Measurements from ENCODE around the gene TMEM178A.

Gene TMEM178A

GRCh38 chr2:39658371-39658770, 7.3 kb upstream of the TMEM178A start:
- Histone ChIP-seq H3K23ac (ENCODE audit: low read length) (no peak overlapping the region), H3K18ac (ENCODE audit: low read length) (no peak overlapping the region), H3K79me2 (ENCODE audit: control insufficient read depth, insufficient read depth, low read length, poor library complexity) (no peaks in the 10 kb centered on the region), H4K12ac (ENCODE audit: low read depth, low read length) (no peak overlapping the region), H3K14ac (ENCODE audit: low read length) (no peak overlapping the region), H3K4me2 (ENCODE audit: low read length) (no peak overlapping the region), H3K9ac (ENCODE audit: low read length) (no peak overlapping the region), H3K4me1 (ENCODE audit: control insufficient read depth in 1 of 2, insufficient read depth in 2 of 2, low read length in 2 of 2) (no peaks in the 10 kb centered on the region), H3K4ac (ENCODE audit: low read depth, low read length) (no peak overlapping the region), H2AK5ac (ENCODE audit: low read length) (no peak overlapping the region), H2BK5ac (ENCODE audit: low read depth, low read length, poor library complexity) (no peak overlapping the region), H4K8ac (ENCODE audit: low read depth, low read length) (no peak overlapping the region), H2BK120ac (ENCODE audit: insufficient read depth, low read length, poor library complexity) (no peak overlapping the region), H3K79me1 (ENCODE audit: low read length) (no peaks in the 10 kb centered on the region), H3K27me3 (ENCODE audit: insufficient read depth, low read length) (no peaks in the 10 kb centered on the region), H3K4me3 (ENCODE audit: low read depth, low read length) (no peak overlapping the region), H3K36me3 (ENCODE audit: control insufficient read depth in 1 of 2, insufficient read depth in 2 of 2, low read length in 2 of 2) (no peaks in the 10 kb centered on the region), H2BK12ac (ENCODE audit: low read length) (no peak overlapping the region), H3K27ac (ENCODE audit: low read depth, low read length) (no peak overlapping the region), H2AFZ (ENCODE audit: insufficient read depth, low read length, poor library complexity) (no peak overlapping the region), H3K9me3 (ENCODE audit: insufficient read depth, low read depth, low read length) (no peaks in the 10 kb centered on the region), H4K91ac (ENCODE audit: low read depth, low read length) (no peak overlapping the region)
- no peak for DNase-seq
- no CpG with 5 or more reads among the region's 2 CpGs for WGBS (ENCODE audit: extremely low coverage, insufficient coverage, insufficient read length)

- Histone ChIP-seq H4K8ac (ENCODE audit: low read depth, low read length) (no peak overlapping the region), H3K9me3 (ENCODE audit: insufficient read depth, low read depth, low read length) (no peaks in the 10 kb centered on the region), H2BK12ac (ENCODE audit: low read length) (no peak overlapping the region), H4K91ac (ENCODE audit: low read depth, low read length) (no peak overlapping the region), H3K4me3 (ENCODE audit: low read depth, low read length) (no peak overlapping the region), H2AFZ (ENCODE audit: insufficient read depth, low read length, poor library complexity) (no peak overlapping the region), H3K79me2 (ENCODE audit: control insufficient read depth, insufficient read depth, low read length, poor library complexity) (no peaks in the 10 kb centered on the region), H4K12ac (ENCODE audit: low read depth, low read length) (no peak overlapping the region), H3K79me1 (ENCODE audit: low read length) (no peaks in the 10 kb centered on the region), H3K27ac (ENCODE audit: low read depth, low read length) (no peak overlapping the region), H3K18ac (ENCODE audit: low read length) (no peak overlapping the region), H2BK5ac (ENCODE audit: low read depth, low read length, poor library complexity) (no peak overlapping the region), H3K4me2 (ENCODE audit: low read length) (no peak overlapping the region), H2AK5ac (ENCODE audit: low read length) (no peak overlapping the region), H3K4me1 (ENCODE audit: control insufficient read depth in 1 of 2, insufficient read depth in 2 of 2, low read length in 2 of 2) (no peaks in the 10 kb centered on the region), H2BK120ac (ENCODE audit: insufficient read depth, low read length, poor library complexity) (no peak overlapping the region), H3K23ac (ENCODE audit: low read length) (no peak overlapping the region), H3K14ac (ENCODE audit: low read length) (no peak overlapping the region), H3K4ac (ENCODE audit: low read depth, low read length) (no peak overlapping the region), H3K27me3 (ENCODE audit: insufficient read depth, low read length) (peaks cover 7% of the 10 kb centered on the region), H3K36me3 (ENCODE audit: control insufficient read depth in 1 of 2, insufficient read depth in 2 of 2, low read length in 2 of 2) (no peaks in the 10 kb centered on the region), H3K9ac (ENCODE audit: low read length) (no peak overlapping the region)
- WGBS (ENCODE audit: extremely low coverage, insufficient coverage, insufficient read length): no CpG with 5 or more reads among the region's 3 CpGs
- peak in 1 of 2 donors; percentile 33 for DNase-seq
These were observed 5.7 kb upstream of the TMEM178A start for GRCh38 chr2:39659765-39660611.

GRCh38 chr2:39660612-39661236, 5.0 kb upstream of the TMEM178A start:
- no peak overlapping the region for H3K18ac ChIP-seq (ENCODE audit: low read length)
- no peak for DNase-seq
- H4K8ac ChIP-seq (ENCODE audit: low read depth, low read length): no peak overlapping the region
- no peak overlapping the region for H3K27ac ChIP-seq (ENCODE audit: low read depth, low read length)
- no peaks in the 10 kb centered on the region for H3K9me3 ChIP-seq (ENCODE audit: insufficient read depth, low read depth, low read length)
- H2BK5ac ChIP-seq (ENCODE audit: low read depth, low read length, poor library complexity): no peak overlapping the region
- H2AK5ac ChIP-seq (ENCODE audit: low read length): no peak overlapping the region
- H3K14ac ChIP-seq (ENCODE audit: low read length): no peak overlapping the region
- H3K79me1 ChIP-seq (ENCODE audit: low read length): peaks cover under 1% of the 10 kb centered on the region
- H4K12ac ChIP-seq (ENCODE audit: low read depth, low read length): no peak overlapping the region
- H3K23ac ChIP-seq (ENCODE audit: low read length): no peak overlapping the region
- no peaks in the 10 kb centered on the region for H3K36me3 ChIP-seq (ENCODE audit: control insufficient read depth in 1 of 2, insufficient read depth in 2 of 2, low read length in 2 of 2)
- H4K91ac ChIP-seq (ENCODE audit: low read depth, low read length): no peak overlapping the region
- H3K9ac ChIP-seq (ENCODE audit: low read length): no peak overlapping the region
- H2BK120ac ChIP-seq (ENCODE audit: insufficient read depth, low read length, poor library complexity): no peak overlapping the region
- H3K4me1 ChIP-seq (ENCODE audit: control insufficient read depth in 1 of 2, insufficient read depth in 2 of 2, low read length in 2 of 2): no peaks in the 10 kb centered on the region
- H2AFZ ChIP-seq (ENCODE audit: insufficient read depth, low read length, poor library complexity): no peak overlapping the region
- H3K4ac ChIP-seq (ENCODE audit: low read depth, low read length): no peak overlapping the region
- WGBS (ENCODE audit: extremely low coverage, insufficient coverage, insufficient read length): no CpG with 5 or more reads among the region's 3 CpGs
- H3K4me3 ChIP-seq (ENCODE audit: low read depth, low read length): no peak overlapping the region
- H3K79me2 ChIP-seq (ENCODE audit: control insufficient read depth, insufficient read depth, low read length, poor library complexity): no peaks in the 10 kb centered on the region
- no peak overlapping the region for H3K4me2 ChIP-seq (ENCODE audit: low read length)
- peaks cover 12% of the 10 kb centered on the region for H3K27me3 ChIP-seq (ENCODE audit: insufficient read depth, low read length)
- H2BK12ac ChIP-seq (ENCODE audit: low read length): no peak overlapping the region

- Histone ChIP-seq H3K23ac (ENCODE audit: low read length) (no peak overlapping the region), H2BK5ac (ENCODE audit: low read depth, low read length, poor library complexity) (no peak overlapping the region), H3K4me2 (ENCODE audit: low read length) (no peak overlapping the region), H3K36me3 (ENCODE audit: control insufficient read depth in 1 of 2, insufficient read depth in 2 of 2, low read length in 2 of 2) (no peaks in the 10 kb centered on the region), H3K27me3 (ENCODE audit: insufficient read depth, low read length) (peaks cover 23% of the 10 kb centered on the region), H2BK120ac (ENCODE audit: insufficient read depth, low read length, poor library complexity) (no peak overlapping the region), H3K18ac (ENCODE audit: low read length) (no peak overlapping the region), H3K4me3 (ENCODE audit: low read depth, low read length) (no peak overlapping the region), H3K14ac (ENCODE audit: low read length) (no peak overlapping the region), H3K9me3 (ENCODE audit: insufficient read depth, low read depth, low read length) (no peaks in the 10 kb centered on the region), H2AFZ (ENCODE audit: insufficient read depth, low read length, poor library complexity) (no peak overlapping the region), H3K79me2 (ENCODE audit: control insufficient read depth, insufficient read depth, low read length, poor library complexity) (no peaks in the 10 kb centered on the region), H3K4ac (ENCODE audit: low read depth, low read length) (no peak overlapping the region), H4K8ac (ENCODE audit: low read depth, low read length) (no peak overlapping the region), H2BK12ac (ENCODE audit: low read length) (no peak overlapping the region), H2AK5ac (ENCODE audit: low read length) (no peak overlapping the region), H3K79me1 (ENCODE audit: low read length) (peaks cover 2% of the 10 kb centered on the region), H4K91ac (ENCODE audit: low read depth, low read length) (no peak overlapping the region), H3K9ac (ENCODE audit: low read length) (no peak overlapping the region), H3K4me1 (ENCODE audit: control insufficient read depth in 1 of 2, insufficient read depth in 2 of 2, low read length in 2 of 2) (no peaks in the 10 kb centered on the region), H3K27ac (ENCODE audit: low read depth, low read length) (no peak overlapping the region), H4K12ac (ENCODE audit: low read depth, low read length) (no peak overlapping the region)
- no CpG with 5 or more reads among the region's 1 CpG for WGBS (ENCODE audit: extremely low coverage, insufficient coverage, insufficient read length)
- peak; percentile 71 to 86 for DNase-seq
These were observed 3.9 kb upstream of the TMEM178A start for GRCh38 chr2:39661826-39662225.
